Measurements from ENCODE around the gene C10orf90.

C10orf90 gene

DNA sequence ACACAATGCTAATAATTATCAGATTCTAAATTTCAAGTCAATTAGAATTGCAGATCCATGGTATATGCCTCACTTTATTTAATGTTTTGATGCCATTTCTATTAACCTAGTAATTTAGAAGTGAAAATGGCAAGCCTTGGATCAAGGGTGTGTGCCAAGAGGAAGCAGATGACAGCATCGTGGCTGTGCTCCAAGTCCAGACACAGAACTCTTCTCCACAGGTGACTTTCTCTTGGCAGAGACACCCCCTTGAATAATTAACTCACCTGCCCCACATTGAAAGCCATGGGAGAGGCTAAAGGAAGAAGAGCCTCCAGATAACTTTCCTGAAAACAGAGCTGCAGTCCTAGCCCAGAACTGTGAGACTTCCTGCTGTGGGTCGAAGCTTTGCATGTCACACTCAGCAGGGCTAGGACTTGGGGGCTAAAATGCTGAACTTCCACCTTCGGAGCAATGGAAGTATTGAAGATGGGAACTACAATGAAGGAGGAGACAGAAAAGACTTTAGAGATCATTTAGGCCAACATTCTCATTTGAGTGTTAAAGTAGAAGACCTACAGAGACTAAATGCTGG is 996 bp upstream of the C10orf90 start:
- no peak for DNase-seq

DNA sequence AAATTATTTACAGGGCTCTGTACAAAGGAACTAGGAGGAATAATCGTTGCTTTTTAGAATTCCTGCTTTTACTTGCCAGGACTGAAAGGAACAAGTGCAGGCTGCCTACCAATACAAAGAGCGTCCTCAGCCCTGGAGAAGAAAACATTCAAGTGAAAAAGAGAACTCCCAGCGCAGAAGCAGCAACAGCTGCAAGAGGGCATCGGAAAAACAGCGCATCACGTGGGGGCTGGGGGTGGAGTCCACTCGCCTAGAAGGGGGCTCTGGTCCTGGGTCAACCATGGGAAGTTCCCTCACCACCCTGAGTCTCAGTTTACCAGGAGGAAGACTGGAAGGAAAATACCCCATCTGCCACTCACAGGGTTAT is 385 bp upstream of the C10orf90 start:
- no peak for DNase-seq

- DNase-seq: no peak
These were observed 1.3 kb downstream of the C10orf90 start for GRCh38 chr10:126669168-126669567.

DNA sequence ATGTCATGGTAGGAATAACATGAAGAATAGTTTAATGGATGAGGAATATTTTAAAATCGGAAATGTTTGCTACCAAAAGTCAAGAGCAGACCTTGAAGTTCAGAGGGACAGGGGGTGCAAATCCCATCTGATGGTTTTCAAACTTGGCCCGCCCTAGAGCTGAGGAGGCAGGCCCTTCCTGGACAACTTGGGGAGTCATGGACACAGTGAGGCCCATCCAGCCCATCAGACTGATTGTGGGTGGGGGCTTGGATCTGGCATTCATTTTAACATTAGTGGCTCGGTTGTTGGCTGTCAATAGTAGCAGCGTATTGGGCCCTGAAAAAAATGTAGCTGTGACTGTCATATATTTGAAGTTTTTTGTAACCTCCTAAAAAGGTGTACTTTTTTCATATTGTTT is 2.0 kb downstream of the C10orf90 start:
- DNase-seq: no peak

- DNase-seq: no peak
These were observed 2.9 kb downstream of the C10orf90 start for GRCh38 chr10:126667568-126667967.

- no peak for DNase-seq
These were observed 5.3 kb downstream of the C10orf90 start for GRCh38 chr10:126665207-126665606.

GRCh38 chr10:126663880-126664279 is 6.6 kb downstream of the C10orf90 start:
- DNase-seq: no peak

GRCh38 chr10:126663328-126663727 is 7.2 kb downstream of the C10orf90 start:
- no peak for DNase-seq

DNA sequence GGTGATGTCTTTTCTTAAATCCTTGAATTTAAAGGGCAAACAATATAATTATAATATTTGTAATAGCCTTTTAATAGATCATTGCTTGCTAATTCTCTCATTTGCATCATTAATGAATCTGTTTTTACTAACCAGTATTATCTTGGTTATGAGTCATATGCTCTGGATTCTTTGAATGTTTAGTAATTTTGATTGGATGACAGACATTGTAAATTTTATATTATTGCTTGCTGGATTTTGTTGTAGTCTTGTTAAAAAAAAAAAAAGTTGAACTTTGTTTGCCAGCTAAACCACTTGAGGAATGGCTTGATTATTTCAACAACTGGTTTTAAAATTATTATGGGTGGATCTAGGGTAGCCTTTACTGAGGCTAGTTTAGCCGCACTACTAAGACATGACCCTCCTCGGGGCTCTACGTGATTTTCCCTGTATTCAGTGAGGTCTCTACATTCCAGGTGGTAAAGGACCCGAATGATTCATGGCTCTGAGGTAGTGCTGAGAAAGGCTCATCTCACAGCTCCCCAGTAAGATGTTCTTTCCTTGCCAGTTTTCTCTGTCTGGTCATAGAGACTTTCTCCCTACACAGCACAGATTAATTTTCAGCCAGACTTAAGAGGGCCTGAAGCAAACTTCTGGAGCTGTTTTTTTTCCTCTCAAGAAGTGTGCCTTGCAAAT is 8.5 kb downstream of the C10orf90 start:
- DNase-seq: no peak

GRCh38 chr10:126661356-126661755 is 9.1 kb downstream of the C10orf90 start:
- no peak for DNase-seq

- no peak for DNase-seq
These were observed 10.7 kb downstream of the C10orf90 start for GRCh38 chr10:126659750-126660149.

GRCh38 chr10:126658928-126659327 is 11.6 kb downstream of the C10orf90 start:
- DNase-seq: no peak

GRCh38 chr10:126654579-126654978 is 15.9 kb downstream of the C10orf90 start:
- no peak for DNase-seq

DNA sequence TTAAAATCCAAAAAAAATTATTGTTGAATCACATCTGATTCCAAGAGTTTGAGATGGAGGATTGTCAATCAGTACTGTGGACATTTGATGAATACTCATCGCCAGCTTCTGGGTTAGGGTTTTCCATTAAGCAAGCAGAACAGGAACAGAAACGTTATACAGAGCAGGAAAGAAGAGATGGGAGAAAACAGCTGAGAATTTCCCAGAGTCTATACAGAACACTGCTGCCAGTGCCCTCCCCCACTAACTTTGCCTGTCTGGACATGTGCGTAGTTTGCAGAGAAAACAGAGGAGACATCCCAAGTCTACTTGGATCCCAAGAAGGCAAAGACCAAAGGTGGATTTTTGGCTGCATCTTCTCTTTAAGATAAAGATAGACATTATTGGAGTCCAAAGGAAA is 19.0 kb downstream of the C10orf90 start:
- no peak for DNase-seq

GRCh38 chr10:126650161-126650560 is 20.3 kb downstream of the C10orf90 start:
- DNase-seq: no peak

GRCh38 chr10:126647116-126647515 is 23.4 kb downstream of the C10orf90 start:
- DNase-seq: no peak

DNA sequence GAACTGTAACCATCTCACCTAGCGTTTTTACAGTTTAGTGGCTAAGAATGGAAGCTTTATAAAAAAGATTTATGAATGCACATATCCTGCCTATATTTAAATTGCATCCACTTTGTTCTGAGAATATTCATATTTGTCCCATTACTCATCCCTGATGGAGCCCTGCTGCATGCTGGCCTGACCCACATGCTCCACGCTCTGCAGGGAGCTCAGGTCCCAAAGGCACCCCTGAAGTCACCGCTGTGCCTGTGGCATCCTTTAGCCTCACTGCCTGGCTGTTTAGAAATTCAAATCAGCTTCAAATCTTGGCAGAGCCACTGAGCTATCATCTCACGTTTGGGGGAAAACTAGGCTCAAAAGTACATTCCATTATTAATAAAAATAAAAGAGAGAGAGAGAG is 24.4 kb downstream of the C10orf90 start:
- DNase-seq: no peak

DNA sequence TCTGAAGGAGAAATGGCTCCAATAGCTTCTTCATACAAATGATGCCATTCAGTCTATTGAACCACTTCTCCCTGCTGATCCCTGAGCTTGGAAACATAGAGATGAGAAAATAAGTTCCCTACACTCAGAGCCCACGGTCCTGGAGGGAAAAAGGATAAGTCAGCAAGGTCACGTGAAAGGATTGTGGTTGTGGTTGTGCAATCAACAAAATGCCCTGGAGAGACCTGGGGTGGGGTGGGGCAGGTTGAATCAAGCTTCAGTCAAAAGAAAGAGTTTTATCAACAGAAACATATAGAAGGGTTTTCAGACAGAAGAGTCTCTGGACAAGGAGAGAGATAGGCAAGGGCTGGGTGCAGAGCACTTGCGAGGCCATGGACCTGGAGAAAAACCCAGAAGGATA is 30.1 kb downstream of the C10orf90 start:
- no peak for DNase-seq

DNA sequence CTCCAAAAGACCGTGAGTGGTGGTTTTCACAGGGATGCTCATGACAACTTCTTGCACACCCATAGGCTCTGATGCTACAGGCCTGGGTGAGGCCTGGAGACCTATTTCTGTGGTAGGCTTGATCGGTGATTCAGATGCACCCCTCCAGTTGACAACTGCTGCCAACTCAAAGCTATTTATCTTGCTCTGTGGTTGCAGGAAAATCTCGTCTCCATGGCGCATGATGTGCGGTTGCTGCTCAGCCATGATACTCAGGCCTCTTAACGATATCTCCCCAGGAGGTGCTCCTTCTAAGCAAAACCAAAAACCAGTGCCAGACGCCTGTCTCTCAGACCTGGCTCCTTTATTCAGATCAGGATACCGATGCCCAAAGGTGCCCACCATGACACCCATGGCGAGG is 31.4 kb downstream of the C10orf90 start:
- DNase-seq: no peak

DNA sequence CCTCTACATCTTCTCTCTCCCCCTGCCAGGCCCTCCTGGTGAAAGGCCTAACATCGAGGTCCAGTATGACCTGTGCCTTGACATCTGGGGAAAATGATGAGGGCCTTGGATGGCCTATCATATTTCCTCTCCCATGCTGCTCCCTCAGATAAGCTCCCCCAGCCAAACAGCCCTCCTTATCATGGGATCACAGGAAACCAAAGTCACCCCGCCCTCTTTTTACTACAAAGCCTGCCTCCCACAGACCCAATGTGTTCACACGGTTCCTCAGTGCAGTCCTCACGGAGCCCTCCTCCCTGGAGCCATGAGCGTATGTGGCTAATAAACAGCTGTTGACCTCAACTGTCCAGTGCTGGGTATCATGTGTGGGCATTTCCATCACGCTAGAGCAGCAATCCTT is 32.0 kb downstream of the C10orf90 start:
- DNase-seq: no peak

- DNase-seq: no peak
These were observed 33.0 kb downstream of the C10orf90 start for GRCh38 chr10:126637501-126637900.

- DNase-seq: no peak
These were observed 35.6 kb downstream of the C10orf90 start for GRCh38 chr10:126634911-126635310.

DNA sequence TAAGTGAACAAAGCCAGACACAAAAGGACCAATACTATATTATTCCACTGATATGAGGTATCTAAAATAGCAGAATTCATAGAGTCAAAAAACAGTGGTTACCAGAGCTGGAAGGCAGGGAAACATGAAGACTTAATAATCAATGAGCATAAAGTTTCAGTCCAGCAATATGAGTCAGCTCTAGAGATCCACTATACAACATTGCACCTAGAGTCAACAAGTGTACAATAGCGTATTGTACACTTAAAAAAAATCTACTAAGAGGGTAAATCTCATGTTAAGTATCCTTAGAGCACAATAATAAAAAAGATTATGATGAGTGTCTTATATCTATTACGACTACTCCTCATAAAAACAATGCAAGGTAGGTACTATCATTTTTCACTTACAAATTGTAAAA is 36.1 kb downstream of the C10orf90 start:
- no peak for DNase-seq

DNA sequence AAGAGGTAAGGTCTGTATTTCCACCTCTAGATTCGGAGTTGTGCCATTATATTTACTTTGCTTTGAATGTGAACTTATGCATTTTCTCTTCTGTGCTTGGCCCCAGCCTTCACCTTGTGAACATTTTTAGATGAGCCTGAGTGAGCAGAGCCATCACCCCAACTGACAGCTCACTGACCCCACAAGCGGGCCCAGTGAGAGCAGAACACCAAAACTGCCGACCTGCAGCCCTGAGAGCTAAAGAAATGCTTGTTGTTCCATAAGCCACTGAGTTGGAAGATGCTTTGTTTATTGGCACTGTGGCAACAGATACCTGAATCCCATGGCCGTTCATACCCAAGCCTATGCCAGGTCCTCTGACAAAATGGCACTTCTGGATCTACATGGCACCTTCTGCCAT is 37.8 kb downstream of the C10orf90 start:
- DNase-seq: no peak

DNA sequence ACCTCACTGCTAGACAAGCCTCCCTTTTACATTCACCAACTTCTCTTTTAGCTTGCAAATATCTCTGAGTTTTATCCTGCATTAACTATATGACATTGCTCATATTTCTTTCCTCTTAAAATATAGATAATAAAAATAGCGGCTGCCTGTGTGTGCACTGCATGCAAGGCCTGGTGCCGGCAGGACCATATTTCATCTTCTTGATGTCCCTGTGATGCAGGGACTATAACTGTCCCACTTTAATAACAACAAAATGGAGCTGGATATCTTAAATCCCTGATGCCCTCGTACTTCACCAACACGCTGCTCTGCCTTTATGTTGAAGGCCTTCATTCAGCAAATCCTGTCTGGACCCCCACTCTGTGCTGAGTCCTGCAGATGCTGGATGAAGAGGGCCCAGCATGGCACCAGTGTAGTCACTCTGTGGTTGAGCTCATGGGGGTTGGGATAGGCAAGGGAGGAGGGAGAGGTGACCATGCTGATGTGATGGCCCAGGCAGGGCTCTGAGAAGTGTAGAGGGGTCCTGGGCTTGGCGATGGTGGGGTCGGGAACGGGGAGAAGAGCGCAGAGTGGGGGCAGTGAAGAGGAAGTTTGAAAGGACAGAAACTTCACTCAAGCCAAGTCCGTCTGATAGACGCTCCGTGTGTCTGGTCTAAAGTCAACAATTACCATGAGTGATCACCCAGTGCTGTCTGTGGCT is 40.4 kb downstream of the C10orf90 start:
- no peak for DNase-seq

Data from stimulated activated CD4-positive, alpha-beta T cell treated with anti-CD3 and anti-CD28 coated beads, Interleukin-2, amount 100 ng/mL, for 48 hours (primary cell).